HepG2 (cell line): ENCODE measurements around the gene NEAT1. TPM values are rescaled to one million over a fixed set of nuclear protein-coding genes. Genes with fewer than 3 reads are reported as not detected.
A peak's percentile ranks its signal among the peaks of the same experiment; 100 is the strongest.

Experiments
- BORCS8-MEF2B ChIP-seq: sonication (generic); formaldehyde crosslinking; IDR thresholded peaks from 2 replicates; pipeline ENCODE4 v1.8.0; 2022; ENCODE audit warnings: mild to moderate bottlenecking, missing genetic modification reagents
- CENPX ChIP-seq: sonication (generic); formaldehyde crosslinking; IDR thresholded peaks from 2 replicates; pipeline ENCODE4 v1.9.0; 2021; ENCODE audit warnings: mild to moderate bottlenecking, missing genetic modification reagents, moderate library complexity
- CHCHD3 ChIP-seq: sonication (generic); formaldehyde crosslinking; IDR thresholded peaks from 2 replicates; pipeline ENCODE4 v1.8.0; 2022; ENCODE audit warnings: mild to moderate bottlenecking, missing genetic modification reagents, moderate library complexity
- CHD2 ChIP-seq: IDR thresholded peaks from 2 replicates; pipeline ENCODE4 v1.6.1; 2011; ENCODE audit warnings: low read depth, low read length, improper control_type of control experiment
- DBP ChIP-seq: sonication (generic); formaldehyde crosslinking; IDR thresholded peaks from 2 replicates; pipeline ENCODE4 v1.4.0; 2020; ENCODE audit warnings: missing genetic modification reagents; ENCODE audit errors: not compliant biosample characterization
- FOXO1 ChIP-seq: sonication (generic); formaldehyde crosslinking; IDR thresholded peaks from 2 replicates; pipeline ENCODE4 v1.4.0; 2020; ENCODE audit warnings: missing genetic modification reagents
- GABPB1 ChIP-seq: IDR thresholded peaks from 2 replicates; pipeline ENCODE4 v1.6.1; 2016; ENCODE audit warnings: mild to moderate bottlenecking, missing genetic modification reagents, moderate library complexity, missing compliant biosample characterization
- HNF1B ChIP-seq: sonication (generic); formaldehyde crosslinking; IDR thresholded peaks from 2 replicates; pipeline ENCODE4 v1.5.1; 2020; ENCODE audit warnings: mild to moderate bottlenecking, moderate library complexity, missing genetic modification reagents
- KDM5A ChIP-seq: fragments of 200-600 bp; sonication (generic); IDR thresholded peaks from 2 replicates; pipeline ENCODE4 v1.7.0; 2018; ENCODE audit warnings: antibody characterized with exemption, mild to moderate bottlenecking, low read length, borderline replicate concordance
- KDM6A ChIP-seq: IDR thresholded peaks from 2 replicates; pipeline ENCODE4 v1.6.1; 2016; ENCODE audit warnings: low read depth
- MED1 ChIP-seq: sonication (generic); formaldehyde crosslinking; IDR thresholded peaks from 2 replicates; pipeline ENCODE4 v1.4.0; 2020; ENCODE audit warnings: missing genetic modification reagents
- PCBP1 ChIP-seq: fragments of 200-400 bp; formaldehyde crosslinking; IDR thresholded peaks from 2 replicates; pipeline ENCODE4 v1.6.1; 2017; ENCODE audit warnings: mild to moderate bottlenecking, low read depth, low read length, borderline replicate concordance
- THAP11 ChIP-seq: IDR thresholded peaks from 2 replicates; pipeline ENCODE4 v1.6.1; 2016; ENCODE audit warnings: missing biosample characterization, missing genetic modification reagents
- ZBTB26 ChIP-seq: IDR thresholded peaks from 2 replicates; pipeline ENCODE4 v1.6.1; 2016; ENCODE audit warnings: missing compliant biosample characterization, missing genetic modification reagents, borderline replicate concordance
- ZKSCAN1 ChIP-seq: fragments of 150-350 bp; IDR thresholded peaks from 2 replicates; pipeline ENCODE4 v1.6.1; 2014; ENCODE audit warnings: low read length
- ZNF138 ChIP-seq: sonication (generic); formaldehyde crosslinking; IDR thresholded peaks from 2 replicates; pipeline ENCODE4 v1.5.0; 2020; ENCODE audit warnings: mild to moderate bottlenecking, low read depth, missing genetic modification reagents
- ZNF180 ChIP-seq: sonication (generic); formaldehyde crosslinking; IDR thresholded peaks from 2 replicates; pipeline ENCODE4 v1.4.0; 2020; ENCODE audit warnings: low read depth, missing genetic modification reagents, borderline replicate concordance
- ZNF326 ChIP-seq: sonication (generic); formaldehyde crosslinking; IDR thresholded peaks from 2 replicates; pipeline ENCODE4 v1.4.0; 2020; ENCODE audit warnings: missing genetic modification reagents, borderline replicate concordance
- ZNF382 ChIP-seq: sonication (generic); formaldehyde crosslinking; IDR thresholded peaks from 2 replicates; pipeline ENCODE4 v1.5.0; 2020; ENCODE audit warnings: missing genetic modification reagents, mild to moderate bottlenecking, borderline replicate concordance
- ZNF598 ChIP-seq: sonication (generic); formaldehyde crosslinking; IDR thresholded peaks from 2 replicates; pipeline ENCODE4 v1.5.1; 2020; ENCODE audit warnings: mild to moderate bottlenecking, missing genetic modification reagents, borderline replicate concordance
- ZNF670 ChIP-seq: sonication (generic); formaldehyde crosslinking; IDR thresholded peaks from 2 replicates; pipeline ENCODE4 v1.8.0; 2022; ENCODE audit warnings: mild to moderate bottlenecking, missing genetic modification reagents, borderline replicate concordance
- ZNF687 ChIP-seq: sonication (generic); formaldehyde crosslinking; IDR thresholded peaks from 2 replicates; pipeline ENCODE4 v1.5.1; 2020; ENCODE audit warnings: mild to moderate bottlenecking, missing genetic modification reagents, moderate library complexity
- polyA plus RNA-seq, 8 experiments: library from polyadenylated mRNA; depleted of rRNA in 3 of 8; stranded (reverse) in 7 of 8; unstranded in 1 of 8; fragments of >200 nt; fragmentation: Illumina TruSeq in 4 of 8; extraction: Trizol in 4 of 8; gene quantifications; 2 replicates each; pipeline versions ENCODE4 v1.2.1 to v1.2.3, GENCODE V29; 2011 to 2016; ENCODE audit warnings: low read depth in 4 of 8, missing spikeins in 1 of 8, mixed read lengths in 1 of 8; ENCODE audit not compliant: insufficient read depth in 1 of 8
- total RNA-seq, 5 experiments: library from RNA; depleted of rRNA; stranded (reverse); fragments of >200 nt; fragmentation: Illumina TruSeq; extraction: Trizol; gene quantifications; 2 replicates each; pipeline ENCODE4 v1.2.3, GENCODE V29; 2016; ENCODE audit warnings: low read depth in 1 of 5

NEAT1 gene
- total and polyA plus RNA-seq, 2 of the 13 experiments (the other 11 are each of a cell fraction or from before 2014, with no cell fraction given): 20.5 to 41.2 TPM

GRCh38 chr11:65489035-65489705 lies 66.6 kb downstream of the NEAT1 start (continued):
- TF ChIP-seq HNF1B (CRISPR knock-in tag) (0 out of 2 replicates have a peak, but pooled peaks have one; percentile 43), KDM5A (no peak), ZNF598 (CRISPR knock-in tag) (no peak), ZBTB26 (CRISPR knock-in tag) (peak; percentile 67; the same call in 1 of the 2 replicates), CHD2 (no peak), FOXO1 (CRISPR knock-in tag) (0 out of 2 replicates have a peak, but pooled peaks have one; percentile 22), ZNF138 (CRISPR knock-in tag) (0 out of 2 replicates have a peak, but pooled peaks have one; percentile 37), PCBP1 (0 out of 2 replicates have a peak, but pooled peaks have one; percentile 59), BORCS8-MEF2B (peak; percentile 31; the same call in 1 of the 2 replicates), KDM6A (CRISPR knock-in tag) (no peak), GABPB1 (no peak; the same call in none of the 2 replicates), CENPX (CRISPR knock-in tag) (no peak), MED1 (CRISPR knock-in tag) (peak; percentile 62; the same call in 1 of the 2 replicates), ZKSCAN1 (no peak), ZNF326 (CRISPR knock-in tag) (no peak), THAP11 (peak; percentile 36; the same call in 1 of the 2 replicates), ZNF382 (CRISPR knock-in tag) (no peak), DBP (CRISPR knock-in tag) (no peak), ZNF180 (CRISPR knock-in tag) (no peak), CHCHD3 (CRISPR knock-in tag) (no peak), ZNF687 (CRISPR knock-in tag) (peak; percentile 65), ZNF670 (CRISPR knock-in tag) (no peak)
